ENCODE results near the gene MAP3K2. TPM values are rescaled to one million over a fixed set of nuclear protein-coding genes. Genes with fewer than 3 reads are reported as not detected.
"Not testable (repeated sequence)": the region's sequence is repeated elsewhere in the genome, so short reads cannot be mapped to it uniquely, and the experiment has no call there.

The MAP3K2 gene
- total and polyA plus RNA-seq, 11 donors = 4.0 to 37.6 (median 22.1) TPM

DNA sequence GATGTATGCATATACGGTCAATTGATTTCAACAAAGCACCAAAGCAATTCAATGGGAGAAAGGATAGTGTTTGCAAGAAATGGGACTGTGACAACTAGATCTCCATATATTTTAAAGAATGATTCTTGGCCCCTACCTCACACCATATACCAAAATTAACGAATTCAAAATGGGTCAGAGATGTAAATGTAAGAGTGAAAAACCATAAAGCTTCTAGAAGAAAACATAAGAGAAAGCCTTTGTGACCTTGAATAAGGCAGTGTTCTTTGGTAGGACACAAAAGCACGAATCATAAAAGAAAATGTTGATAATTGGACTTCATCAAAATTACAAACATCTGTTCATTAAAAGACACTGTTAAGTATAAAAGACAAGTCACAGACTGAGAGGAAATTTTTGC, 25.4 kb upstream of the MAP3K2 start:
- no peak for TF ChIP-seq POLR2A (IDR thresholded peaks at IDR 0.05)
- TF ChIP-seq, protein P1, sequence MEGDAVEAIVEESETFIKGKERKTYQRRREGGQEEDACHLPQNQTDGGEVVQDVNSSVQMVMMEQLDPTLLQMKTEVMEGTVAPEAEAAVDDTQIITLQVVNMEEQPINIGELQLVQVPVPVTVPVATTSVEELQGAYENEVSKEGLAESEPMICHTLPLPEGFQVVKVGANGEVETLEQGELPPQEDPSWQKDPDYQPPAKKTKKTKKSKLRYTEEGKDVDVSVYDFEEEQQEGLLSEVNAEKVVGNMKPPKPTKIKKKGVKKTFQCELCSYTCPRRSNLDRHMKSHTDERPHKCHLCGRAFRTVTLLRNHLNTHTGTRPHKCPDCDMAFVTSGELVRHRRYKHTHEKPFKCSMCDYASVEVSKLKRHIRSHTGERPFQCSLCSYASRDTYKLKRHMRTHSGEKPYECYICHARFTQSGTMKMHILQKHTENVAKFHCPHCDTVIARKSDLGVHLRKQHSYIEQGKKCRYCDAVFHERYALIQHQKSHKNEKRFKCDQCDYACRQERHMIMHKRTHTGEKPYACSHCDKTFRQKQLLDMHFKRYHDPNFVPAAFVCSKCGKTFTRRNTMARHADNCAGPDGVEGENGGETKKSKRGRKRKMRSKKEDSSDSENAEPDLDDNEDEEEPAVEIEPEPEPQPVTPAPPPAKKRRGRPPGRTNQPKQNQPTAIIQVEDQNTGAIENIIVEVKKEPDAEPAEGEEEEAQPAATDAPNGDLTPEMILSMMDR (IDR thresholded peaks at IDR 0.05) = no peak
- intact Hi-C loops (cut with DNase I) = loop anchor here in 2 of 10 donors (5.0 to 10.0 kb wide), 4 partner anchors 56 to 88 kb away; no protein-coding TSS in a partner anchor
- ATAC-seq (no peak), DNase-seq (no peak)
- Histone ChIP-seq H3K36me3 (no peaks in the 10 kb centered on the region), H3K9me3 (peaks cover 0 to 5% (median 0%) of the 10 kb centered on the region in 12 donors), H3K4me1 (peaks cover 3 to 71% (median 24%) of the 10 kb centered on the region in 12 donors), H3K4me3 (no peak overlapping the region), H3K27ac (no peak overlapping the region), H3K27me3 (peaks cover 0 to 14% (median 0%) of the 10 kb centered on the region in 9 donors)
- 88 to 95% (median 89%) methylated on average over 3 of the region's 3 CpGs for WGBS, 4 donors

DNA sequence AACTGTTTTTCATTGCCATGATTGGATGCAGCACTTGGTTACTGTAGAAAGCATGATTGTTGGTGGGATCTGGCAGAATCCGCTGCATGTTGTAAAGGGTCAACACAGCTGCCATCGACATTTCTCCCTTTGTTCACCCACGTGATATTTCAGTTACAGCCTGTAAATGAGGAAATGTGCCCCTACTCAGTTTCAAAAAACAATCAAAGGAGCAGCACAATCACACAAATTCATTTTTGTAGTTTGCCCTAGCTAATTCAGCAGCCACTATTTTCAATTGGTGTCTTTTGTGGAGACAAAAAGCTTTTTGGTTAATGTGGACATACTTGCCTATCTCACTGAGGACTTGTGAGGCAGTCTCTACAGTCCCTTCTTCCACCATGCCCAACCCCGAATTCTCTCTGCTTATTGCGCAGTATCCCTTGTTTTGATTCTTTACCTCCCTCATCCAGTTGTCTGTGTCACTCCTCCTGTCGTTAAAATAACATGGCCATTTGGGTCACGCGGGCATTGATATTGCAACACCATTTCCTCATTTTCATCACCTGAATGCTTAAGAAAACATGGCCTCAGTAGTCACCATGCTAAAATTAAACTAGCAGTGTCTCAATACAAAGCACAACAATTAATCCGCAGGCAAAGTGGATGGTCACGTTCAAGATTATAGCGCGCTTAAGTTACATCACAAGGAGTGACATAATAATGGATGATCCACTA, 24.0 kb upstream of the MAP3K2 start:
- 75 to 84% (median 81%) methylated on average over 12 of the region's 12 CpGs for WGBS, 4 donors
- TF ChIP-seq, protein P1 (IDR thresholded peaks at IDR 0.05) = no peak
- TF ChIP-seq POLR2A (IDR thresholded peaks at IDR 0.05) = no peak
- Histone ChIP-seq H3K27me3 (peaks cover 0 to 5% (median 0%) of the 10 kb centered on the region in 9 donors), H3K4me1 (peaks cover 3 to 76% (median 28%) of the 10 kb centered on the region in 12 donors), H3K27ac (peak overlapping the region in 5 of 12 donors; percentile 1 to 80 (median 28)), H3K9me3 (peaks cover 0 to 5% (median 0%) of the 10 kb centered on the region in 12 donors), H3K36me3 (no peaks in the 10 kb centered on the region), H3K4me3 (peak overlapping the region in 1 of 12 donors; percentile 1)
- DNase-seq = no peak
- ATAC-seq = no peak
- intact Hi-C loops (cut with DNase I) = loop anchor here in 2 of 10 donors (5.0 to 10.0 kb wide), 4 partner anchors 55 to 87 kb away; no protein-coding TSS in a partner anchor

DNA sequence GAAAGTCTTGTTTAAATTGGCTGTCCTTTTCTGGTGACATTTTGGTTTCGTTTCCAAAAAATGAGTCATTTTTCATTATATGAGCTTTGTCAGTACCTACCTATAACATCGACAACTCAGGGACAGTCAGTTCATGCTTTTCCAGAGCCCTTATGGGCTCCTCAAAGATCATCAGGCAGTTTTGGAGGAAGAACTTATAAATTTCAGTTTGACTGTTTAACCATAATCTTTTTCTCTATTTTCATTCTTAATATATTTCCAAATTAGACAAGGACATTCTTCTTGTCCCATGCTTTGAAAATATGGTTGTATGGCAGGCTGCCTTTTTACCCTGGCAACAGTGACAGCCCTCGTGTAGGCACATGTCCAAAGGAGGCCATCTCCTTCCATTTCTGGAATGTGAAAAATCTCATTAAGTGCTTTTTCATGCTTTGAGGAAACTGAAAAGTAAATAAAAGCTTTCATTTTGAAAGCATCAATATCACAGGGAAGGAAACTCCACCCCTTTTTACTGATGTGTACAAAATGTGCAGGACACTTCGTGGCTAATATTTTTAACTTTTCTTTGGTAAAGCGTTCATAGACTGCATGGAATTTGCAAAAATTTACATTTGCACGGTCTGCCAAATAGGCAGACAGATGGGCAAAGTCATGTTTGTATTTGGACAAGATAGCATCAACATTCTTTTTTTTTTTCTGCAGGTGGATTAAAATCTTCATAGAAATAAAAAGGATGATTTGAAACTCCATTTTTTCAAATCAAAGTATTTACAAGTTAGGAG, 23.3 kb upstream of the MAP3K2 start:
- no peak for DNase-seq

DNA sequence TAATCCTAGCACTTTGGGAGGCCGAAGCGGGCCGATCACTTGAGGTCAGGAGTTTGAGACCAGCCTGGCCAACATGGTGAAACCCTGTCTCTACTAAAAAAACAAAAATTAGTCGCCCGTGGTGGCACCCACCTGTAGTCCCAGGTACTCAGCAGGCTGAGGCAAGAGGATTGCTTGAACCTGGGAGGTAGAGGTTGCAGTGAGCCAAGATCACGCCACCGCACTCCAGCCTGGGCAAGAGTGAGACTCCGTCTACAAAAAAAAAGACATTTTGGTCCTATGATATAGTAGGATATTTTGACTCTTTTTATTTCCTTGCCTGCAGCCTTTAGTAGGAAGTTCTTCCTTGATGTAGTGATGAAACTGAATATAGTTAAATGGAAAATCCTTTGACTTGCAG, 21.9 kb upstream of the MAP3K2 start:
- 95 to 98% (median 97%) methylated on average over 8 of the region's 8 CpGs for WGBS, 4 donors
- not testable (repeated sequence) for H3K4me3 ChIP-seq, ATAC-seq, H3K27me3 ChIP-seq, H3K9me3 ChIP-seq, DNase-seq, H3K36me3 ChIP-seq
- Histone ChIP-seq H3K4me1 (peaks cover 0 to 70% (median 23%) of the 10 kb centered on the region in 12 donors), H3K27ac (peak overlapping the region in 2 of 12 donors; percentile 55 to 80)
- intact Hi-C loops (cut with DNase I) = loop anchor here in 2 of 10 donors (5.0 to 10.0 kb wide), 4 partner anchors 52 to 85 kb away; no protein-coding TSS in a partner anchor

More for the DNA sequence above, 23.3 kb upstream of the MAP3K2 start:
- ATAC-seq = no peak
- intact Hi-C loops (cut with DNase I) = loop anchor here in 2 of 10 donors (5.0 to 10.0 kb wide), 4 partner anchors 54 to 86 kb away; no protein-coding TSS in a partner anchor
- no peak for TF ChIP-seq POLR2A (IDR thresholded peaks at IDR 0.05)
- TF ChIP-seq, protein P1 (IDR thresholded peaks at IDR 0.05) = no peak
- Histone ChIP-seq H3K27ac (peak overlapping the region in 11 of 12 donors; percentile 1 to 80 (median 55)), H3K4me1 (peaks cover 2 to 69% (median 24%) of the 10 kb centered on the region in 12 donors), H3K36me3 (no peaks in the 10 kb centered on the region), H3K9me3 (peaks cover 0 to 5% (median 0%) of the 10 kb centered on the region in 12 donors), H3K27me3 (no peaks in the 10 kb centered on the region), H3K4me3 (peak overlapping the region in 4 of 12 donors; percentile 1 to 15 (median 7))
- WGBS, 4 donors = 35 to 46% (median 38%) methylated on average over 6 of the region's 6 CpGs
